Peyer's patch (tissue), 4 donors: Measurements from ENCODE around the gene SPI1.

Experiments
- POLR2A ChIP-seq, 2 donors: fragments of 450-650 bp; IDR thresholded peaks; one replicate each; pipeline ENCODE4 v1.5.1; 2017; ENCODE audit warnings: antibody characterized with exemption in 2 of 2, mild to moderate bottlenecking in 2 of 2, moderate library complexity in 2 of 2
- TF ChIP-seq, protein P1 (sequence below), 6 experiments: fragments of 450-650 bp in 4 of 6; fragments of 200-600 bp in 2 of 6; sonication (generic) in 1 of 6; IDR thresholded peaks; one replicate each; pipeline ENCODE4 v1.5.1; 2017 to 2019; ENCODE audit warnings: antibody characterized with exemption in 6 of 6, mild to moderate bottlenecking in 3 of 6, moderate library complexity in 1 of 6

GRCh38 chr11:47395223-47396048 is 17.1 kb upstream of the SPI1 start:
- TF ChIP-seq, protein P1, sequence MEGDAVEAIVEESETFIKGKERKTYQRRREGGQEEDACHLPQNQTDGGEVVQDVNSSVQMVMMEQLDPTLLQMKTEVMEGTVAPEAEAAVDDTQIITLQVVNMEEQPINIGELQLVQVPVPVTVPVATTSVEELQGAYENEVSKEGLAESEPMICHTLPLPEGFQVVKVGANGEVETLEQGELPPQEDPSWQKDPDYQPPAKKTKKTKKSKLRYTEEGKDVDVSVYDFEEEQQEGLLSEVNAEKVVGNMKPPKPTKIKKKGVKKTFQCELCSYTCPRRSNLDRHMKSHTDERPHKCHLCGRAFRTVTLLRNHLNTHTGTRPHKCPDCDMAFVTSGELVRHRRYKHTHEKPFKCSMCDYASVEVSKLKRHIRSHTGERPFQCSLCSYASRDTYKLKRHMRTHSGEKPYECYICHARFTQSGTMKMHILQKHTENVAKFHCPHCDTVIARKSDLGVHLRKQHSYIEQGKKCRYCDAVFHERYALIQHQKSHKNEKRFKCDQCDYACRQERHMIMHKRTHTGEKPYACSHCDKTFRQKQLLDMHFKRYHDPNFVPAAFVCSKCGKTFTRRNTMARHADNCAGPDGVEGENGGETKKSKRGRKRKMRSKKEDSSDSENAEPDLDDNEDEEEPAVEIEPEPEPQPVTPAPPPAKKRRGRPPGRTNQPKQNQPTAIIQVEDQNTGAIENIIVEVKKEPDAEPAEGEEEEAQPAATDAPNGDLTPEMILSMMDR (IDR thresholded peaks at IDR 0.05) = no peak
- no peak for TF ChIP-seq POLR2A (IDR thresholded peaks at IDR 0.05)
